Esophagus muscularis mucosa (tissue), 4 donors: ENCODE results near the gene SLC26A4. TPM values are rescaled to one million over a fixed set of nuclear protein-coding genes. Genes with fewer than 3 reads are reported as not detected.
A peak's percentile ranks its signal among the peaks of the same experiment; 100 is the strongest.

Experiments used
- DNase-seq: peaks from one replicate; pipeline ENCODE4 v3.0.0-alpha.2; 2017; ENCODE audit errors: extremely low spot score
- H3K27ac ChIP-seq, 4 donors: fragments of 200-600 bp; sonication (generic); replicated peaks in 1 of 4; 1 replicate in 3 of 4; 2 replicates in 1 of 4; pipeline ENCODE4 v1.5.1; 2016 to 2019; ENCODE audit warnings: mild to moderate bottlenecking in 1 of 4
- H3K27me3 ChIP-seq, 4 donors: fragments of 200-600 bp; sonication (generic); one replicate each; pipeline versions ENCODE4 v1.5.1 to v1.6.0; 2016 to 2019
- H3K36me3 ChIP-seq, 4 donors: fragments of 200-600 bp; sonication (generic); one replicate each; pipeline ENCODE4 v1.5.1; 2016 to 2019
- H3K4me1 ChIP-seq, 4 donors: fragments of 200-600 bp; sonication (generic); one replicate each; pipeline ENCODE4 v1.5.1; 2016 to 2019
- H3K4me3 ChIP-seq, 4 donors: fragments of 200-600 bp; sonication (generic); 1 replicate in 2 of 4; 2 replicates in 2 of 4; pipeline ENCODE4 v1.5.1; 2016 to 2019; ENCODE audit warnings: mild to moderate bottlenecking in 4 of 4, moderate library complexity in 1 of 4
- H3K9me3 ChIP-seq, 4 donors: fragments of 200-600 bp; sonication (generic); 1 replicate in 3 of 4; 2 replicates in 1 of 4; pipeline ENCODE4 v1.5.1; 2016 to 2019
- CTCF ChIP-seq, 3 experiments: fragments of 200-600 bp in 2 of 3; fragments of 450-650 bp in 1 of 3; sonication (generic) in 2 of 3; IDR thresholded peaks; one replicate each; pipeline ENCODE4 v1.5.1; 2017 to 2019; ENCODE audit warnings: antibody characterized with exemption in 3 of 3, mild to moderate bottlenecking in 2 of 3, moderate library complexity in 1 of 3
- EP300 ChIP-seq: sonication (generic); formaldehyde crosslinking; IDR thresholded peaks from one replicate; pipeline ENCODE4 v1.6.1; 2017; ENCODE audit warnings: antibody characterized with exemption
- POLR2A ChIP-seq: fragments of 450-650 bp; IDR thresholded peaks from one replicate; pipeline ENCODE4 v1.6.1; 2017; ENCODE audit warnings: antibody characterized with exemption, moderate library complexity, mild to moderate bottlenecking, low read depth
- POLR2AphosphoS5 ChIP-seq, 2 donors: sonication (generic); formaldehyde crosslinking; IDR thresholded peaks; one replicate each; pipeline ENCODE4 v1.6.1; 2017; ENCODE audit warnings: antibody characterized with exemption in 2 of 2
- WGBS: methylation state at CpG from one replicate; pipeline ENCODE4 v1.1.5; 2018; 5-methylcytosine and 5-hydroxymethylcytosine counted together
- intact Hi-C: fragments of 100-400 bp; cut with DNase I; formaldehyde crosslinking; loops from one replicate; pipeline ENCODE4 v1.15.1; 2023
- total RNA-seq, 4 donors: library from RNA; depleted of rRNA; stranded (reverse); fragments of >200 nt; gene quantifications; one replicate each; pipeline versions ENCODE4 v1.1.0 to v1.2.1, GENCODE V29; 2016

Gene SLC26A4
- total RNA-seq, 4 donors from 2014 or later, result 0.17 to 1.2 (median 0.46) TPM

- no peak overlapping the region for H3K27ac ChIP-seq
These were observed 36.9 kb downstream of the SLC26A4 start for GRCh38 chr7:107697321-107698049.

GRCh38 chr7:107700570-107700969 lies 39.9 kb downstream of the SLC26A4 start:
- intact Hi-C loops, result no loop called here
- H3K27ac ChIP-seq, result no peak overlapping the region
- TF ChIP-seq POLR2AphosphoS5 (IDR thresholded peaks at IDR 0.05), result no peak
- TF ChIP-seq CTCF (IDR thresholded peaks at IDR 0.05), result no peak
- no peak for TF ChIP-seq EP300
- no peak for TF ChIP-seq POLR2A
- peak; percentile 8 for DNase-seq
- H3K4me3 ChIP-seq, result no peak overlapping the region
- peaks cover 0 to 2% (median 0%) of the 10 kb centered on the region in 4 donors for H3K4me1 ChIP-seq
- H3K27me3 ChIP-seq, result no peaks in the 10 kb centered on the region
- H3K36me3 ChIP-seq, result no peaks in the 10 kb centered on the region
- no peaks in the 10 kb centered on the region for H3K9me3 ChIP-seq

More at GRCh38 chr7:107697321-107698049, 36.9 kb downstream of the SLC26A4 start:
- Histone ChIP-seq H3K27me3 (no peaks in the 10 kb centered on the region), H3K36me3 (no peaks in the 10 kb centered on the region), H3K4me3 (no peak overlapping the region), H3K9me3 (no peaks in the 10 kb centered on the region), H3K4me1 (peaks cover 5 to 21% (median 15%) of the 10 kb centered on the region in 4 donors)
- TF ChIP-seq CTCF (IDR thresholded peaks at IDR 0.05) (no peak), POLR2AphosphoS5 (IDR thresholded peaks at IDR 0.05) (no peak), EP300 (no peak), POLR2A (no peak)
- DNase-seq, result peak; percentile 57
- intact Hi-C loops, result no loop called here
- 71% methylated on average over 7 of the region's 7 CpGs for WGBS

GRCh38 chr7:107701191-107701590 lies 40.6 kb downstream of the SLC26A4 start:
- Histone ChIP-seq H3K4me1 (peaks cover 0 to 2% (median 0%) of the 10 kb centered on the region in 4 donors), H3K27ac (no peak overlapping the region), H3K4me3 (no peak overlapping the region), H3K9me3 (no peaks in the 10 kb centered on the region), H3K27me3 (no peaks in the 10 kb centered on the region), H3K36me3 (no peaks in the 10 kb centered on the region)
- intact Hi-C loops, result no loop called here
- 77% methylated on average over 3 of the region's 3 CpGs for WGBS
- peak; percentile 24 for DNase-seq
- TF ChIP-seq CTCF (IDR thresholded peaks at IDR 0.05), result no peak
- no peak for TF ChIP-seq POLR2AphosphoS5 (IDR thresholded peaks at IDR 0.05)
- TF ChIP-seq POLR2A, result no peak
- TF ChIP-seq EP300, result no peak

GRCh38 chr7:107703219-107703618 lies 42.6 kb downstream of the SLC26A4 start:
- peak; percentile 7 for DNase-seq
- Histone ChIP-seq H3K36me3 (no peaks in the 10 kb centered on the region), H3K27ac (no peak overlapping the region), H3K4me3 (no peak overlapping the region), H3K27me3 (no peaks in the 10 kb centered on the region), H3K4me1 (no peaks in the 10 kb centered on the region), H3K9me3 (no peaks in the 10 kb centered on the region)
- intact Hi-C loops, result no loop called here
- no peak for TF ChIP-seq EP300
- no peak for TF ChIP-seq CTCF (IDR thresholded peaks at IDR 0.05)
- TF ChIP-seq POLR2A, result no peak
- TF ChIP-seq POLR2AphosphoS5 (IDR thresholded peaks at IDR 0.05), result no peak

- Histone ChIP-seq H3K9me3 (no peaks in the 10 kb centered on the region), H3K36me3 (no peaks in the 10 kb centered on the region), H3K4me1 (no peaks in the 10 kb centered on the region), H3K27me3 (no peaks in the 10 kb centered on the region), H3K4me3 (no peak overlapping the region), H3K27ac (no peak overlapping the region)
- 80% methylated on average over 3 of the region's 3 CpGs for WGBS
- intact Hi-C loops, result no loop called here
- TF ChIP-seq CTCF (IDR thresholded peaks at IDR 0.05), result no peak
- no peak for TF ChIP-seq POLR2AphosphoS5 (IDR thresholded peaks at IDR 0.05)
- no peak for TF ChIP-seq EP300
- TF ChIP-seq POLR2A, result no peak
- DNase-seq, result peak; percentile 21
These were observed 43.2 kb downstream of the SLC26A4 start for GRCh38 chr7:107703872-107704271.
